ENCODE measurements around the gene PNPLA5. TPM values are rescaled to one million over a fixed set of nuclear protein-coding genes. Genes with fewer than 3 reads are reported as not detected.
A peak's percentile ranks its signal among the peaks of the same experiment; 100 is the strongest.

PNPLA5 gene
- total and polyA plus RNA-seq, 2 of the 8 experiments (the other 6 are each of a cell fraction or from before 2014, with no cell fraction given), result 3.9 to 6.8 TPM

GRCh38 chr22:43894122-43894521 lies 2.3 kb upstream of the PNPLA5 start:
- Histone ChIP-seq H3K18ac (ENCODE audit: extremely low read depth, low read length) (no peak overlapping the region), H3K4me3 (ENCODE audit: extremely low read depth in 1 of 4, insufficient read depth in 2 of 4, low read depth in 3 of 4, low read length in 4 of 4) (no peak overlapping the region), H3K4me2 (ENCODE audit: insufficient read depth in 1 of 2, low read depth in 2 of 2, low read length in 2 of 2) (no peak overlapping the region), H2BK120ac (replicated peaks; ENCODE audit: low read depth, low read length) (no peak overlapping the region), H3K36me3 (ENCODE audit: control insufficient read depth in 2 of 4, insufficient read depth in 4 of 4, low read length in 3 of 4) (no peaks in the 10 kb centered on the region), H2AFZ (ENCODE audit: low read length) (no peak overlapping the region), H3K23ac (ENCODE audit: insufficient read length) (no peak overlapping the region), H3K56ac (replicated peaks; ENCODE audit: insufficient read length, low read depth, low read length) (no peak overlapping the region), H2BK15ac (ENCODE audit: low read length) (no peak overlapping the region), H3K4me1 (replicated peaks in 1 of 4; ENCODE audit: control insufficient read depth in 3 of 4, insufficient read depth in 4 of 4, low read length in 3 of 4) (peaks cover 0 to 12% (median 5%) of the 10 kb centered on the region in 4 experiments; a peak in 5 of 7 replicates), H4K20me1 (replicated peaks in 1 of 2; ENCODE audit: control insufficient read depth in 1 of 2, insufficient read depth in 2 of 2, low read length in 2 of 2) (peaks cover 3 to 7% of the 10 kb centered on the region in 2 experiments), H3K9me3 (ENCODE audit: insufficient read depth in 2 of 2, low read depth in 1 of 2, low read length in 1 of 2) (no peaks in the 10 kb centered on the region), H2BK5ac (ENCODE audit: low read depth, low read length) (no peak overlapping the region), H4K5ac (ENCODE audit: insufficient read length, low read depth, low read length) (no peak overlapping the region), H2AK5ac (ENCODE audit: low read depth, low read length) (0 out of 2 replicates have a peak overlapping the region, but pooled peaks have one; percentile 75), H3K9ac (replicated peaks in 1 of 4; ENCODE audit: extremely low read depth in 1 of 4, low read depth in 3 of 4, low read length in 3 of 4) (no peak overlapping the region), H3K79me2 (ENCODE audit: control insufficient read depth in 1 of 2, insufficient read depth in 2 of 2, low read length in 2 of 2) (no peaks in the 10 kb centered on the region), H3K79me1 (ENCODE audit: low read depth, low read length) (no peaks in the 10 kb centered on the region; the same call in 1 of the 2 replicates), H4K8ac (ENCODE audit: extremely low read depth, insufficient read depth, low read length) (no peak overlapping the region), H3K23me2 (ENCODE audit: low read depth, low read length) (peaks cover 11% of the 10 kb centered on the region; the same call in 1 of the 2 replicates), H3K27ac (ENCODE audit: low read depth, low read length) (no peak overlapping the region), H2BK20ac (ENCODE audit: low read length) (no peak overlapping the region), H4K91ac (replicated peaks; ENCODE audit: insufficient read length, low read length) (no peak overlapping the region), H3K14ac (ENCODE audit: insufficient read length) (no peak overlapping the region), H3K4ac (replicated peaks; ENCODE audit: insufficient read length, low read depth, low read length) (no peak overlapping the region), H2BK12ac (ENCODE audit: low read depth, low read length) (no peak overlapping the region), H3K27me3 (replicated peaks in 1 of 4; ENCODE audit: control insufficient read depth in 3 of 4, extremely low read depth in 1 of 4, insufficient read depth in 3 of 4, low read length in 3 of 4) (peaks cover 0 to 4% (median 1%) of the 10 kb centered on the region in 4 experiments; a peak in 3 of 7 replicates)
- WGBS, 2 experiments (ENCODE audit: extremely low coverage in 1 of 2, insufficient coverage in 1 of 2, insufficient read length in 1 of 2, insufficient replicate concordance in 2 of 2, low coverage in 1 of 2, low lambda C conversion rate in 2 of 2, missing lambda C conversion rate in 1 of 2), result 84% methylated on average over 5 of the region's 5 CpGs; no CpG with 5 or more reads in 1 of the 2 experiments
- CTCF ChIA-PET (ENCODE audit: partially characterized antibody), result interaction anchor here (1.3 to 21.4 kb wide), 4 partner anchors 9 to 791 kb away, joined by 3 to 226 read pairs (median 4); no protein-coding TSS in a partner anchor
- TF ChIP-seq TAF7 (optimal IDR thresholded peaks at IDR 0.05; ENCODE audit: borderline replicate concordance, low read depth, low read length) (no peak), SAP30 (IDR thresholded peaks at IDR 0.05; ENCODE audit: insufficient read depth, insufficient replicate concordance, low read length) (no peak), CBX5 (IDR thresholded peaks at IDR 0.05; ENCODE audit: low read depth, low read length) (no peak), RNF2 (IDR thresholded peaks at IDR 0.05; ENCODE audit: borderline replicate concordance, low read depth, low read length, missing control alignments, poor library complexity, severe bottlenecking) (no peak), CHD2 (IDR thresholded peaks at IDR 0.05; ENCODE audit: low read length) (no peak), SP4 (IDR thresholded peaks at IDR 0.05; ENCODE audit: low read length) (no peak), SIRT6 (IDR thresholded peaks at IDR 0.05; ENCODE audit: low read length) (no peak), ZNF274 (IDR thresholded peaks at IDR 0.05; ENCODE audit: borderline replicate concordance, extremely low read depth, low read length) (no peak)
- POLR2A ChIA-PET (ENCODE audit: partially characterized antibody), result interaction anchor here (1.1 to 2.4 kb wide), 2 partner anchors 20 to 29 kb away, joined by 4 to 7 read pairs; partner anchors contain the start of gene PNPLA3
- no peak for FAIRE-seq
- no peak for DNase-seq (ENCODE audit: low read depth in 1 of 2, low spot score in 2 of 2)
